Measurements from ENCODE around the gene NEDD4L. TPM values are rescaled to one million over a fixed set of nuclear protein-coding genes. Genes with fewer than 3 reads are reported as not detected.

NEDD4L gene
- polyA plus RNA-seq, 1 experiment: 14.1 TPM

GRCh38 chr18:58418361-58418760, 374.3 kb downstream of the NEDD4L start:
- TF ChIP-seq, protein P1, sequence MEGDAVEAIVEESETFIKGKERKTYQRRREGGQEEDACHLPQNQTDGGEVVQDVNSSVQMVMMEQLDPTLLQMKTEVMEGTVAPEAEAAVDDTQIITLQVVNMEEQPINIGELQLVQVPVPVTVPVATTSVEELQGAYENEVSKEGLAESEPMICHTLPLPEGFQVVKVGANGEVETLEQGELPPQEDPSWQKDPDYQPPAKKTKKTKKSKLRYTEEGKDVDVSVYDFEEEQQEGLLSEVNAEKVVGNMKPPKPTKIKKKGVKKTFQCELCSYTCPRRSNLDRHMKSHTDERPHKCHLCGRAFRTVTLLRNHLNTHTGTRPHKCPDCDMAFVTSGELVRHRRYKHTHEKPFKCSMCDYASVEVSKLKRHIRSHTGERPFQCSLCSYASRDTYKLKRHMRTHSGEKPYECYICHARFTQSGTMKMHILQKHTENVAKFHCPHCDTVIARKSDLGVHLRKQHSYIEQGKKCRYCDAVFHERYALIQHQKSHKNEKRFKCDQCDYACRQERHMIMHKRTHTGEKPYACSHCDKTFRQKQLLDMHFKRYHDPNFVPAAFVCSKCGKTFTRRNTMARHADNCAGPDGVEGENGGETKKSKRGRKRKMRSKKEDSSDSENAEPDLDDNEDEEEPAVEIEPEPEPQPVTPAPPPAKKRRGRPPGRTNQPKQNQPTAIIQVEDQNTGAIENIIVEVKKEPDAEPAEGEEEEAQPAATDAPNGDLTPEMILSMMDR (IDR thresholded peaks at IDR 0.05; ENCODE audit: insufficient read depth, low read depth, low read length): no peak
- H3K4me3 ChIP-seq (ENCODE audit: low read depth, low read length): no peak overlapping the region
- no peak for DNase-seq (ENCODE audit: low read depth)
- no peaks in the 10 kb centered on the region for H3K36me3 ChIP-seq (ENCODE audit: control insufficient read depth, insufficient read depth, low read length)
- ChIA-PET CTCF (interaction anchor here (0.5 kb wide), 1 partner anchor 42 kb away, joined by 3 read pairs; no protein-coding TSS in a partner anchor), POLR2A (no interaction called here)
- H3K27me3 ChIP-seq (ENCODE audit: control insufficient read depth, insufficient read depth, low read length): peaks cover 5% of the 10 kb centered on the region

GRCh38 chr18:58419587-58420199, 375.7 kb downstream of the NEDD4L start:
- Histone ChIP-seq H3K36me3 (ENCODE audit: control insufficient read depth, insufficient read depth, low read length) (no peaks in the 10 kb centered on the region), H3K27me3 (ENCODE audit: control insufficient read depth, insufficient read depth, low read length) (peaks cover 3% of the 10 kb centered on the region), H3K4me3 (ENCODE audit: low read depth, low read length) (no peak overlapping the region)
- POLR2A ChIA-PET: no interaction called here
- CTCF ChIA-PET: no interaction called here
- TF ChIP-seq, protein P1 (IDR thresholded peaks at IDR 0.05; ENCODE audit: insufficient read depth, low read depth, low read length): no peak
- no peak for DNase-seq (ENCODE audit: low read depth)

DNA sequence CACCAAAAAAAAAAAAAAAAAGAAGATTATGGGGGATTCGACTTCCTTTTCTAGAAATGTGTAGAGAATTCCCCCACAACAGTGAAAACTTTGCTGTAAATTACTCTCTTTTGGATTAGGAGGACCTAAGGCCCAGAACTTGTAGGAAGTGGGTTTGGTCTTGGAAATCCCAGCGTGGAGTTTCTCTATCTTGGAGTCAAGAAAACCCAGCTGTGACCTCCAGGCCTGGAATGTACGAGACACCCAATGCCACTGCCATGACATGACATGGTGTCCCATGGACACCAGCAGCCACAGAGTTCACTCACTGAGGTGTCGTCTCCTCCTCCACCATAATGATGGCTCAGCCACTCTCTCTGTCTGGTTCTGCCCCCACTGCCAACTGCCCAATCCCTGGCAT, 382.6 kb downstream of the NEDD4L start:
- Histone ChIP-seq H3K4me3 (ENCODE audit: low read depth, low read length) (no peak overlapping the region), H3K36me3 (ENCODE audit: control insufficient read depth, insufficient read depth, low read length) (no peaks in the 10 kb centered on the region), H3K27me3 (ENCODE audit: control insufficient read depth, insufficient read depth, low read length) (no peaks in the 10 kb centered on the region; the same call in 1 of the 2 replicates)
- TF ChIP-seq, protein P1 (IDR thresholded peaks at IDR 0.05; ENCODE audit: insufficient read depth, low read depth, low read length): no peak
- ChIA-PET CTCF (no interaction called here), POLR2A (no interaction called here)
- no peak for DNase-seq (ENCODE audit: low read depth)

- Histone ChIP-seq H3K36me3 (ENCODE audit: control insufficient read depth, insufficient read depth, low read length) (no peaks in the 10 kb centered on the region), H3K27me3 (ENCODE audit: control insufficient read depth, insufficient read depth, low read length) (no peaks in the 10 kb centered on the region; the same call in 1 of the 2 replicates), H3K4me3 (ENCODE audit: low read depth, low read length) (no peak overlapping the region)
- ChIA-PET CTCF (interaction anchor here (1.0 kb wide), 1 partner anchor 20 kb away, joined by 3 read pairs; no protein-coding TSS in a partner anchor), POLR2A (no interaction called here)
- TF ChIP-seq, protein P1 (IDR thresholded peaks at IDR 0.05; ENCODE audit: insufficient read depth, low read depth, low read length): no peak
- DNase-seq (ENCODE audit: low read depth): no peak
These were observed 383.3 kb downstream of the NEDD4L start for GRCh38 chr18:58427321-58427720.

GRCh38 chr18:58429442-58429841, 385.4 kb downstream of the NEDD4L start:
- H3K36me3 ChIP-seq (ENCODE audit: control insufficient read depth, insufficient read depth, low read length): no peaks in the 10 kb centered on the region
- POLR2A ChIA-PET: no interaction called here
- no peak for DNase-seq (ENCODE audit: low read depth)
- H3K4me3 ChIP-seq (ENCODE audit: low read depth, low read length): no peak overlapping the region
- no peaks in the 10 kb centered on the region; the same call in 1 of the 2 replicates for H3K27me3 ChIP-seq (ENCODE audit: control insufficient read depth, insufficient read depth, low read length)
- CTCF ChIA-PET: no interaction called here
- TF ChIP-seq, protein P1 (IDR thresholded peaks at IDR 0.05; ENCODE audit: insufficient read depth, low read depth, low read length): no peak

Data from BJ (cell line).